HepG2 (cell line): ENCODE results near the gene CCDC181. TPM values are rescaled to one million over a fixed set of nuclear protein-coding genes. Genes with fewer than 3 reads are reported as not detected.

ENCODE experiments used
- CC2D1A ChIP-seq: sonication (generic); formaldehyde crosslinking; IDR thresholded peaks from 2 replicates; pipeline ENCODE4 v1.8.1; 2023; ENCODE audit warnings: mild to moderate bottlenecking, missing genetic modification reagents
- GZF1 ChIP-seq: sonication (generic); formaldehyde crosslinking; IDR thresholded peaks from 2 replicates; pipeline ENCODE4 v1.5.1; 2020; ENCODE audit warnings: mild to moderate bottlenecking, missing genetic modification reagents
- HNRNPUL1 ChIP-seq: fragments of 200-400 bp; formaldehyde crosslinking; IDR thresholded peaks from 2 replicates; pipeline ENCODE4 v1.6.1; 2017; ENCODE audit warnings: low read depth, mild to moderate bottlenecking, low read length, moderate library complexity
- IKZF5 ChIP-seq: IDR thresholded peaks from 2 replicates; pipeline ENCODE4 v1.6.1; 2018; ENCODE audit warnings: missing genetic modification reagents, mild to moderate bottlenecking, missing compliant biosample characterization
- KDM1A ChIP-seq: IDR thresholded peaks from 2 replicates; pipeline ENCODE4 v1.6.1; 2016; ENCODE audit warnings: missing compliant biosample characterization
- MIXL1 ChIP-seq: IDR thresholded peaks from 2 replicates; pipeline ENCODE4 v1.6.1; 2016
- MTF1 ChIP-seq: sonication (generic); formaldehyde crosslinking; IDR thresholded peaks from 2 replicates; pipeline ENCODE4 v1.5.0; 2020; ENCODE audit warnings: missing genetic modification reagents
- RBM22 ChIP-seq: fragments of 200-400 bp; formaldehyde crosslinking; optimal IDR thresholded peaks from 2 replicates; pipeline ENCODE3; 2017; ENCODE audit warnings: mild to moderate bottlenecking, low read length, moderate library complexity
- RFX1 ChIP-seq: fragments of 450-650 bp; IDR thresholded peaks from 2 replicates; pipeline ENCODE4 v1.6.1; 2017
- SRSF4 ChIP-seq: fragments of 200-400 bp; formaldehyde crosslinking; IDR thresholded peaks from one replicate; pipeline ENCODE4 v1.6.1; 2018; ENCODE audit warnings: mild to moderate bottlenecking, low read depth, low read length, moderate library complexity; ENCODE audit not compliant: poor library complexity, severe bottlenecking
- SYNCRIP ChIP-seq: fragments of 200-400 bp; formaldehyde crosslinking; IDR thresholded peaks from 2 replicates; pipeline ENCODE4 v1.6.1; 2018; ENCODE audit warnings: mild to moderate bottlenecking, low read depth, low read length; ENCODE audit not compliant: insufficient read depth
- U2AF1 ChIP-seq: fragments of 200-400 bp; formaldehyde crosslinking; optimal IDR thresholded peaks from 2 replicates; pipeline ENCODE3; 2017; ENCODE audit warnings: mild to moderate bottlenecking, low read depth, low read length
- XBP1 ChIP-seq: sonication (generic); formaldehyde crosslinking; IDR thresholded peaks from 2 replicates; pipeline ENCODE4 v1.5.0; 2020; ENCODE audit warnings: missing genetic modification reagents
- ZFP1 ChIP-seq: IDR thresholded peaks from 2 replicates; pipeline ENCODE4 v1.6.1; 2016
- ZMYM2 ChIP-seq: sonication (generic); formaldehyde crosslinking; IDR thresholded peaks from 2 replicates; pipeline ENCODE4 v1.8.0; 2022; ENCODE audit warnings: mild to moderate bottlenecking, missing genetic modification reagents
- ZNF225 ChIP-seq: sonication (generic); formaldehyde crosslinking; IDR thresholded peaks from 2 replicates; pipeline ENCODE4 v1.4.0; 2020; ENCODE audit warnings: mild to moderate bottlenecking, missing genetic modification reagents
- ZNF709 ChIP-seq: sonication (generic); formaldehyde crosslinking; IDR thresholded peaks from 2 replicates; pipeline ENCODE4 v1.5.0; 2020; ENCODE audit warnings: mild to moderate bottlenecking, missing genetic modification reagents
- ZNF737 ChIP-seq: sonication (generic); formaldehyde crosslinking; IDR thresholded peaks from 2 replicates; pipeline ENCODE4 v1.5.0; 2020; ENCODE audit warnings: missing genetic modification reagents, mild to moderate bottlenecking, borderline replicate concordance
- ZNF746 ChIP-seq: sonication (generic); formaldehyde crosslinking; IDR thresholded peaks from 2 replicates; pipeline ENCODE4 v1.8.0; 2022; ENCODE audit warnings: mild to moderate bottlenecking, missing genetic modification reagents
- ZNF782 ChIP-seq: sonication (generic); formaldehyde crosslinking; IDR thresholded peaks from 2 replicates; pipeline ENCODE4 v1.4.0; 2020; ENCODE audit warnings: missing genetic modification reagents, mild to moderate bottlenecking, borderline replicate concordance
- polyA plus RNA-seq, 8 experiments: library from polyadenylated mRNA; depleted of rRNA in 3 of 8; stranded (reverse) in 7 of 8; unstranded in 1 of 8; fragments of >200 nt; fragmentation: Illumina TruSeq in 4 of 8; extraction: Trizol in 4 of 8; gene quantifications; 2 replicates each; pipeline versions ENCODE4 v1.2.1 to v1.2.3, GENCODE V29; 2011 to 2016; ENCODE audit warnings: low read depth in 4 of 8, missing spikeins in 1 of 8, mixed read lengths in 1 of 8; ENCODE audit not compliant: insufficient read depth in 1 of 8
- total RNA-seq, 5 experiments: library from RNA; depleted of rRNA; stranded (reverse); fragments of >200 nt; fragmentation: Illumina TruSeq; extraction: Trizol; gene quantifications; 2 replicates each; pipeline ENCODE4 v1.2.3, GENCODE V29; 2016; ENCODE audit warnings: low read depth in 1 of 5
- TF ChIP-seq, protein P1 (sequence below): sonication (generic); formaldehyde crosslinking; IDR thresholded peaks from 2 replicates; pipeline ENCODE4 v1.5.1; 2020; ENCODE audit warnings: missing genetic modification reagents, mild to moderate bottlenecking, borderline replicate concordance
- TF ChIP-seq, protein P2 (sequence below): sonication (generic); formaldehyde crosslinking; IDR thresholded peaks from 2 replicates; pipeline ENCODE4 v1.4.0; 2020; ENCODE audit warnings: missing genetic modification reagents, mild to moderate bottlenecking, borderline replicate concordance
- TF ChIP-seq, protein P3 (sequence below): sonication (generic); formaldehyde crosslinking; IDR thresholded peaks from 2 replicates; pipeline ENCODE4 v1.4.0; 2020; ENCODE audit warnings: missing genetic modification reagents, borderline replicate concordance

The CCDC181 gene
- total and polyA plus RNA-seq, 2 of the 13 experiments (the other 11 are each of a cell fraction or from before 2014, with no cell fraction given), result 0.07 TPM; not detected in 1

- TF ChIP-seq RBM22 (peak; percentile 91), GZF1 (no peak), U2AF1 (no peak), SRSF4 (no peak), SYNCRIP (no peak), ZNF709 (0 out of 2 replicates have a peak, but pooled peaks have one; percentile 46), XBP1 (CRISPR knock-in tag) (no peak), ZNF782 (CRISPR knock-in tag) (no peak), RFX1 (peak; percentile 95), ZFP1 (CRISPR knock-in tag) (no peak), MTF1 (CRISPR knock-in tag) (no peak), ZNF737 (no peak), IKZF5 (CRISPR knock-in tag) (no peak; the same call in none of the 2 replicates), KDM1A (CRISPR knock-in tag) (no peak), ZNF746 (no peak), CC2D1A (CRISPR knock-in tag) (no peak), HNRNPUL1 (no peak), MIXL1 (CRISPR knock-in tag) (0 out of 2 replicates have a peak, but pooled peaks have one; percentile 7), ZMYM2 (no peak), ZNF225 (CRISPR knock-in tag) (no peak)
- TF ChIP-seq, protein P1, sequence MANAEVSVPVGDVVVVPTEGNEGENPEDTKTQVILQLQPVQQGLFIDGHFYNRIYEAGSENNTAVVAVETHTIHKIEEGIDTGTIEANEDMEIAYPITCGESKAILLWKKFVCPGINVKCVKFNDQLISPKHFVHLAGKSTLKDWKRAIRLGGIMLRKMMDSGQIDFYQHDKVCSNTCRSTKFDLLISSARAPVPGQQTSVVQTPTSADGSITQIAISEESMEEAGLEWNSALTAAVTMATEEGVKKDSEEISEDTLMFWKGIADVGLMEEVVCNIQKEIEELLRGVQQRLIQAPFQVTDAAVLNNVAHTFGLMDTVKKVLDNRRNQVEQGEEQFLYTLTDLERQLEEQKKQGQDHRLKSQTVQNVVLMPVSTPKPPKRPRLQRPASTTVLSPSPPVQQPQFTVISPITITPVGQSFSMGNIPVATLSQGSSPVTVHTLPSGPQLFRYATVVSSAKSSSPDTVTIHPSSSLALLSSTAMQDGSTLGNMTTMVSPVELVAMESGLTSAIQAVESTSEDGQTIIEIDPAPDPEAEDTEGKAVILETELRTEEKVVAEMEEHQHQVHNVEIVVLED (CRISPR knock-in tag), result peak; percentile 79
- TF ChIP-seq, protein P2, sequence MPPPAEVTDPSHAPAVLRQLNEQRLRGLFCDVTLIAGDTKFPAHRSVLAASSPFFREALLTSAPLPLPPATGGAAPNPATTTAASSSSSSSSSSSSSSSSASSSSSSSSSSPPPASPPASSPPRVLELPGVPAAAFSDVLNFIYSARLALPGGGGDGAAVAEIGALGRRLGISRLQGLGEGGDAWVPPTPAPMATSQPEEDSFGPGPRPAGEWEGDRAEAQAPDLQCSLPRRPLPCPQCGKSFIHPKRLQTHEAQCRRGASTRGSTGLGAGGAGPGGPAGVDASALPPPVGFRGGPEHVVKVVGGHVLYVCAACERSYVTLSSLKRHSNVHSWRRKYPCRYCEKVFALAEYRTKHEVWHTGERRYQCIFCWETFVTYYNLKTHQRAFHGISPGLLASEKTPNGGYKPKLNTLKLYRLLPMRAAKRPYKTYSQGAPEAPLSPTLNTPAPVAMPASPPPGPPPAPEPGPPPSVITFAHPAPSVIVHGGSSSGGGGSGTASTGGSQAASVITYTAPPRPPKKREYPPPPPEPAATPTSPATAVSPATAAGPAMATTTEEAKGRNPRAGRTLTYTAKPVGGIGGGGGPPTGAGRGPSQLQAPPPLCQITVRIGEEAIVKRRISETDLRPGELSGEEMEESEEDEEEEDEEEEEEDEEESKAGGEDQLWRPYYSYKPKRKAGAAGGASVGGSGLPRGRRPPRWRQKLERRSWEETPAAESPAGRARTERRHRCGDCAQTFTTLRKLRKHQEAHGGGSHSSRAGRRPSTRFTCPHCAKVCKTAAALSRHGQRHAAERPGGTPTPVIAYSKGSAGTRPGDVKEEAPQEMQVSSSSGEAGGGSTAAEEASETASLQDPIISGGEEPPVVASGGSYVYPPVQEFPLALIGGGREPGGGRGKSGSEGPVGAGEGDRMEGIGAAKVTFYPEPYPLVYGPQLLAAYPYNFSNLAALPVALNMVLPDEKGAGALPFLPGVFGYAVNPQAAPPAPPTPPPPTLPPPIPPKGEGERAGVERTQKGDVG (CRISPR knock-in tag), result no peak
- TF ChIP-seq, protein P3, sequence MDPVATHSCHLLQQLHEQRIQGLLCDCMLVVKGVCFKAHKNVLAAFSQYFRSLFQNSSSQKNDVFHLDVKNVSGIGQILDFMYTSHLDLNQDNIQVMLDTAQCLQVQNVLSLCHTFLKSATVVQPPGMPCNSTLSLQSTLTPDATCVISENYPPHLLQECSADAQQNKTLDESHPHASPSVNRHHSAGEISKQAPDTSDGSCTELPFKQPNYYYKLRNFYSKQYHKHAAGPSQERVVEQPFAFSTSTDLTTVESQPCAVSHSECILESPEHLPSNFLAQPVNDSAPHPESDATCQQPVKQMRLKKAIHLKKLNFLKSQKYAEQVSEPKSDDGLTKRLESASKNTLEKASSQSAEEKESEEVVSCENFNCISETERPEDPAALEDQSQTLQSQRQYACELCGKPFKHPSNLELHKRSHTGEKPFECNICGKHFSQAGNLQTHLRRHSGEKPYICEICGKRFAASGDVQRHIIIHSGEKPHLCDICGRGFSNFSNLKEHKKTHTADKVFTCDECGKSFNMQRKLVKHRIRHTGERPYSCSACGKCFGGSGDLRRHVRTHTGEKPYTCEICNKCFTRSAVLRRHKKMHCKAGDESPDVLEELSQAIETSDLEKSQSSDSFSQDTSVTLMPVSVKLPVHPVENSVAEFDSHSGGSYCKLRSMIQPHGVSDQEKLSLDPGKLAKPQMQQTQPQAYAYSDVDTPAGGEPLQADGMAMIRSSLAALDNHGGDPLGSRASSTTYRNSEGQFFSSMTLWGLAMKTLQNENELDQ (CRISPR knock-in tag), result no peak
These were observed 59.4 kb downstream of the CCDC181 start, which contains the start of the genes BLZF1 and NME7 (continued) for GRCh38 chr1:169367686-169368405.
